Coronary artery (tissue), 2 donors: ENCODE measurements around the gene ZNF425.
"Not testable (repeated sequence)": the region's sequence is repeated elsewhere in the genome, so short reads cannot be mapped to it uniquely, and the experiment has no call there.

Experiments used
- DNase-seq: peaks from one replicate; pipeline ENCODE4 v3.0.0-alpha.2; 2017; ENCODE audit warnings: low spot score
- H3K27ac ChIP-seq, 2 donors: fragments of 200-600 bp; sonication (generic); one replicate each; pipeline ENCODE4 v1.5.1; 2016 to 2019
- H3K4me3 ChIP-seq: fragments of 200-600 bp; sonication (generic); 2 replicates; pipeline ENCODE4 v1.5.1; 2016; ENCODE audit warnings: mild to moderate bottlenecking, moderate library complexity
- CTCF ChIP-seq: fragments of 200-600 bp; sonication (generic); IDR thresholded peaks from one replicate; pipeline ENCODE4 v1.5.1; 2019; ENCODE audit warnings: antibody characterized with exemption

The ZNF425 gene

GRCh38 chr7:149063476-149063875 lies 62.6 kb downstream of the ZNF425 start:
- Histone ChIP-seq H3K27ac (peak overlapping the region in 1 of 2 donors; percentile 43), H3K4me3 (no peak overlapping the region)
- DNase-seq: no peak
- no peak for TF ChIP-seq CTCF

- not testable (repeated sequence) for H3K4me3 ChIP-seq, DNase-seq, H3K27ac ChIP-seq
Observed at GRCh38 chr7:149062217-149062899, 63.8 kb downstream of the ZNF425 start.

- no peak overlapping the region for H3K27ac ChIP-seq
- no peak for DNase-seq
- no peak for TF ChIP-seq CTCF
- H3K4me3 ChIP-seq: no peak overlapping the region
Observed at GRCh38 chr7:149060156-149060555, 66.0 kb downstream of the ZNF425 start.

GRCh38 chr7:149053885-149054284 lies 72.2 kb downstream of the ZNF425 start:
- TF ChIP-seq CTCF: no peak
- no peak for DNase-seq
- H3K27ac ChIP-seq: no peak overlapping the region
- no peak overlapping the region for H3K4me3 ChIP-seq

GRCh38 chr7:149053384-149053783 lies 72.7 kb downstream of the ZNF425 start:
- DNase-seq: no peak
- Histone ChIP-seq H3K4me3 (no peak overlapping the region), H3K27ac (no peak overlapping the region)
- no peak for TF ChIP-seq CTCF
